Fibroblast of lung (primary cell): ENCODE results near the gene NHS.

ENCODE experiments used
- CTCF ChIP-seq, 2 donors: IDR thresholded peaks in 1 of 2; conservative IDR thresholded peaks in 1 of 2; 1 replicate in 1 of 2; 2 replicates in 1 of 2; pipeline ENCODE4 v1.5.1; 2011 to 2012; ENCODE audit warnings: low read length in 2 of 2, control low read depth in 1 of 2, inconsistent platforms in 1 of 2, low read depth in 1 of 2, mild to moderate bottlenecking in 1 of 2
- EZH2 ChIP-seq: IDR thresholded peaks from 2 replicates; pipeline ENCODE4 v1.5.1; 2012; ENCODE audit warnings: low read length, control low read depth, mild to moderate bottlenecking; ENCODE audit errors: missing control alignments

GRCh38 chrX:17744896-17745523 is 370.0 kb downstream of the NHS start:
- TF ChIP-seq EZH2 (no peak), CTCF (conservative IDR thresholded peaks at IDR 0.05 in 1 of 2, IDR thresholded peaks at IDR 0.05 in 1 of 2; ENCODE audit: low read depth in 1 of 2, low read length in 2 of 2) (peak in 1 of 2 donors; percentile 28)
